Stimulated activated CD8-positive, alpha-beta memory T cell treated with anti-CD3 and anti-CD28 coated beads, Interleukin-15, amount 100 ng/mL, for 48 hours (primary cell): ENCODE measurements around the gene TNS1.

Source experiments
- DNase-seq, 2 donors: peaks; one replicate each; pipeline ENCODE4 v3.0.0-alpha.2; 2020; ENCODE audit warnings: low read depth in 2 of 2

The TNS1 gene

DNA sequence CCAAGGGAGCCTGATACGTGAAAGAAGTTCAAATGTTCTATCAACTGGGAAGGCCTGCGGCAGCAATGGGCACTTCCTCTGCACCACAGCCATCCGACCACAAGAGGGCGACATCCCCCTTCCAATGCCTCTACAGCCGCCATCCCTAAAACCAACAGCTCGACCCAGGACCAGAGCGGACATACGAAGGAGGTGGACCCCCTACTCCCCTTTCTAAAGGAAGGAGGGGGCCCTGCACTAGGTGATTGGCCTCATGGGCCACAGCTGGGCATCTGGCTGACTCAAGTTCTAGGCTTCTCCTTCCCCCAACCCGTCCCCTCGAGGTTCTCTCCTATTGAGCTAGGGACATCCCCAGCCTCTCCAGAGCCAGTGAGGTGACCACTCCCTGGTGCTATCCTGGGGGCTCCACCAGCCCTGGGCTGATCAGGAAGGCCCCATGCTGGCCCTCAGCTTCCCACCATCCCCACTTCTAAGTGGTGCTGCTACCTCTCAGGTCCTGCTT is 217.2 kb downstream of the TNS1 start:
- peak; percentile 36 to 57 for DNase-seq

DNA sequence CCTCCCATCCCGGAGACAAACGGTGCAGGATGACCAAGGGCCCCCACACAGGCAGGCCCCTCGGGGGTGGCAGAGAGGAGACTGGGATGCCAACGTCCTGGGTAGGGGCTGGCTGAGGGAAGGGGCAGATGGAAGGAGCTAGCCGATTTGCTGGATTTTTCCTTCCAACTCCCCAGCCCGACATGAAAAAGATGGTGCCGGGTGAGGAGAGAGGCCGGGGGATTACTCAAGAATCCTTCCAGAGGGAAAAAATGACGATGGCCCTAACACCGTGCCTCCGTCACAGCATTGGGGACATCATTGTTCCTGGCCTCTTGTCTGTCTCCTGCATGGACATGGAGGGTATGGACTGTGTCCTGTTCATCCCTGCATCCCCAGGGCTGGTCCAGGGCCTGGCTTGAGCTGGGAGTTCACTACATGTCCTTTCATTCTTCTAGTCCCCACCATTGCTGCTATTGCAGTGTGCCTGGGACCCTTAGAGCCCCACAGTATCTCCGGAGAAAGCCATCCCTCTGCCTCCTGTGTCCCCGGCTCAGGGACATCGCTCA is 217.7 kb downstream of the TNS1 start:
- no peak for DNase-seq

GRCh38 chr2:217783243-217783642 is 219.6 kb downstream of the TNS1 start:
- no peak for DNase-seq

DNA sequence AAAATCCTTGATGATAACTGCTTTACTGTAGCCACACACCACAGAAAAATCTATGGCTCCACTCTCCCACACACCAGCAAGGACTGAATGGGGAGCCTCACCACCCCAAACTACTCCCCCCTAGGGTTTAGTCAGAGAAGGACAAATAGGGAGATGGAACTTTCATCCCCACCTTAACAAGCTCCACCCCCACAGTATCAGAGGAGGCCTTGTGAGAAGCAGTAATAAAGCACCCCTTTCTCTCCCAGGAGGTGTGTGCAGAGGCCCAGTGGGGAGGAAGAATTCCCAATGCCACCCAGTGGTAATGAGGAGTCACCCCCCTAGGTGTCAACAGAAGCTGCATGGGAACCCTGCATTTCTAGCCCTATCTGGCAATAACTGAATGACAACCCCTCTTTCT is 224.9 kb downstream of the TNS1 start:
- no peak for DNase-seq

GRCh38 chr2:217776631-217777030 is 226.2 kb downstream of the TNS1 start:
- no peak for DNase-seq

DNA sequence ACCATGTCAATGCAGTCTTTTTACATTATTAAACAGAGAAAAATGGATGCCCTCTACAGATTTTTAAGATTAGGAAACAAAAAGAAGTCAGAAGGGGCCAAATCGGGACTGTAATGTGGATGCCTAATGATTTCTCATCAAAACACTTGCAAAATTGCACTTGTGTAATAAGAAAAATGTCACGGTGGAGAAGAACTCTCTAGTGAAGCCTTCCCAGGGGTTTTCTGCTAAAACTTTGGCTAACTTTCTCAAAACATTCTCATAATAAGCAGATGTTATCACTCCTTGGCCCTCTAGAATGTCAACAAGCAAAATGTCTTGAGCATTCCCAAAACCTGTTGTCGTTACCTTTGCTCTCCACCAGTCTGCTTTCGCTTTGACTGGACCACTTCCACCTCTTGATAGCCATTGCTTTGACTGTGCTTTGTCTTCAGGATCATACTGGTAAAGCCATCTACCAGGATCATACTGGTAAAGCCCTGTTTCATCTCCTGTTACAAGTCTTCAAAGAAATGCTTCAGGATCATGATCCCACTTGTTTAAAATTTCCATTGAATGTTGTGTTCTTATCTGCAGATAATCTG is 226.8 kb downstream of the TNS1 start:
- no peak for DNase-seq

DNA sequence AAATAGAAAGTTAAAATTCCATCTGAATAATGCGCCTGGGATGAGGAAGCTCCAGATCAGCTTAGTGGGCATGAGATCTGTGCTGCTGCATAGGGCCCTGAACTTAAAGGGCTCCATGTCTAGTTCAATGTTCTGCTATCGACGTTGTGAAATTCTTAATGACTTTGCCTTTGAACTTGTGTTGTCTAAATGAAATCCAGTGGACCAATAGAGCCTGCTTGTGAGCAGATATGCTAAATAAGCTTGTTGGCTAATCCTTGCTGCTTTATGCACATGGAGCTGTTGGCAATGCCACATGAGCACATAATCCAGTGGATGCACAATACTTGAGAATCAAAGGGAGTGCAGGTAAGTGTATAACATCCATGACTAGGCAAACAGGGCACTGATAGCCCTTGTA is 228.6 kb downstream of the TNS1 start:
- DNase-seq = no peak

DNA sequence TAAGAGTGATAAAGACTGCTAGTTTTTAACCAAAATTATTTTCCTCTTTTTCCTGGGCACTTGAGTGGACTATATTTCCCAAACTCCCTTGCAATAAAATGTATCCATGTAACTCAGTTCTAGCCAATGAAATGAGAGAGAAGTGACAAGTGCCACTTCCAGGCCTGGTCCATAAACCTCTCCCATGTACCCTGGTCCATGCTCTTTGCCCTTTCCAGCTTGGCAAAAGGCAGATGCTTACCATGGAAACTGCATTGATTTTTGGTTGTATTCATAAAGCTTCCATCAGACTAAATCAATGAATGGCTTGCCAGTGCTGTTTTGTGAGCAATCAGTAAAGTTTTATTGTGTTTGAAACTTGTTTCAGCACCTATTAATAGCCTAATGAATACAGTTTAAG is 229.3 kb downstream of the TNS1 start:
- no peak for DNase-seq

DNA sequence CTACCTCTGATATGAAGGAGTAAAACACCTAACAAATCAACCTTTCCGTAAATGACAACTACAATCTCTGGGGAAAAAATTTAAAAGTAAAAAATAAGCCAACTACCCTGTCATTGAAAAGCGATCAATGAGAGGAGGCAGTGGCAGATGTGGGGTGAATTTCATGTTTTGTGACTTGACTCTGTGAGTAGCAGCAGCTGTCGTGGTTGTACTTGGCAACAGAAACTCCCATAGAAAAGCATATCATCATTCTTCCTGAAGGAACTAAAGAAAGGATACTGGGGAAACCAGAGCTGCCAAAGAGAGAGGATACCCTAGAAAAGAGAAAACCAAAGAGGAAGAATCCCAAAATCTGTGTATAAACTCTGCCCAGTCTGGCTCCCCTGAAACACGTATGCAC is 236.4 kb downstream of the TNS1 start:
- DNase-seq = no peak

DNA sequence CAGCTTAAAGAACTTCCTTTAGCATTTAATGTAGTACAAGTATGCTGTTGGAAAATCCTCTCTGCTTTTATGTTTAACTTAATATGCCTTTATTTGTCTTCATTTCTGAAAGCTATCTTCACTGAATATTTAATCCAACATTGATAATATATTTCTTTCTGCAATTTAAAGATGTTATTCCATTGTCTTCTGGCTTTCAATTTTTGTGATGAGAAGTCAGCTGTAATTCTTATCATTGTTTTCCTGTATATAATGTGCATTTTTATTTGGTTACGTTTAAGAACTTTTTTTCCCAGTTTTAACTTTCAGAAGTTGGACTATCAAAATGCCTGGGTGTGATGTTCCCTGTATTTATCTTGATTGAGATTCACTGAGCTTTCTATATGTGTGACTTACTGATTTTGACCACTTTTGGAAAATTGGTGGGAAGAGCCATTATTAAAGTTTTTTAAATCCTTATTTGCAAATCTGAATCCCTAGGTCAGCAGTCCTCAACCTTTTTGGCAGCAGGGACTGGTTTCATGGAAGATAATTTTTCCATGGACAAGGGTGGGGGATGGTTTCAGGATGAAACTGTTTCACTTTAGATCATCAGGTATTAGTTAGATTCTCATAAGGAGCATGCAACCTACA is 241.0 kb downstream of the TNS1 start:
- DNase-seq = no peak

GRCh38 chr2:217759991-217760390 is 242.8 kb downstream of the TNS1 start:
- no peak for DNase-seq

DNA sequence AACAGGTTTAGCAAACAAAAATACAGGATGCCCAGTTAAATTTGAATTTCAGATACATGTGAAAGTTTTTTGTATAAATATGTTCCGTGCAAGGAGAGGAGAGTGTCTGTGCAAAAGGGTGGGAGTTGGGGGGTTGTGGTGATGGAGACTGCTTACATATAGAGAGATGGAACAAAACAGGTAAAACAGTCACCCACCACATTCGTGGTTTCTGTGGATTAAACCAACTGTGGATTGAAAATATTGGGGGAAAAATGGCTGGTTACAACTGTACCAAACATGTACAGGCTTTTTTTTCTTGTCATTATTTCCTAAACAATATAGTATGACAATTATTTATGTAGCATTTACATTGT is 245.7 kb downstream of the TNS1 start:
- DNase-seq = no peak

DNA sequence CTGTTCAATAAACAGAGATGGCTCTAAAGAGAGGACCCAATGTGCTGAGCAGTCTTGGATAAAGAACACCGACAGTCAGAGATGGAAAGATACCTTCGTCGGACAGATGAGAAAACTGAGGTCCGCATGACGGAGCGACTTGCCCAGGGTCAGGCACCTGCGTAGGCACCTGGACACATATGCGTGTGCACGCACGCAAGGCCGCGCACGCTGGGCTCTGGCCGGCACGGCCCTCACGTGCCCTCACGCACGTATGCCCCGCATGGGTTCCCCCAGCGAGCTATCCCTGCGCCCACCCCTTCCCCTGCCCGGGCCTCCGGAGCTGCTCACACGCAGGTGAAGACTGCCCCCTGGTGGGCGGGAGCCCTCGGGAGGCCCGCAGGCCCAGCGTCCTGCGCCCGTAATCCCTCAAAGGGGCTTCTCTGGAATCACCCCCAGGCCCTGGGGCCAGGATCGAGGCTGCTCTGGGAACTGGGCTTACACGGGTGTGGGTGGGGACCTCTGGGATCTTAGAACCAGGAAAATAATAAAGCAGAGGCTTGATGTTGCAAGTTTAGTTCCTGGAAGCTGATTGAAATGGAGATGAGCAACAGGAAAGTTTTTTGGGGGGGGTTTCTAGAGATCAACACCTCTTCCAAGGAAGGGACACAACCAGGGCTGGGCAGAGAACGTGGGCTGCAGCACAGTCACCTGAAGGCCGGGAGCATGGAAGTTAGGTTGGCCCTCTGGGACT is 246.3 kb downstream of the TNS1 start:
- DNase-seq = peak; percentile 59 to 67

GRCh38 chr2:217755027-217755745 is 247.6 kb downstream of the TNS1 start:
- no peak for DNase-seq

- DNase-seq = no peak
These were observed 249.2 kb downstream of the TNS1 start for GRCh38 chr2:217753460-217754200.

- no peak for DNase-seq
These were observed 249.9 kb downstream of the TNS1 start for GRCh38 chr2:217752714-217753459.

- no peak for DNase-seq
These were observed 250.8 kb downstream of the TNS1 start for GRCh38 chr2:217751952-217752351.

DNA sequence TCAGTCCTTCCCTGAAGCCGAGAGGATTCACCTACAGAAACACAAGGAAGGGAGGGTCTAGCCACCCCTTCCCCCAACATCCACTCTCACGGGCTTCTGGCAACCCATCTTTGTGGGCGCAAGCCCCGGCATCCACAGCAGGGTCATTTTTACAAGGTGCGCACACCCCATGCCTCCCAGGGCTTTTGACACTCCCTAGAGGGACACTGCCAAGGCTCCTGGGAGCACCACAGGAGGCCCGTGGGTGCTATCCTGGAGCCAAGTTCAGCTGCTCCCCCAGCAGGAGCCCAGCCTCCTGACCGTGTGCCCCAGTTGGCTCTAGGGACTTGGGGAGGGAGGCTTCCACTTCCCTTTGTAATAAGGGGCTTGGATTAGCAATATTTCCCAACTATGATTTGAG is 251.6 kb downstream of the TNS1 start:
- DNase-seq = no peak
